HK-2 (cell line): ENCODE measurements around the gene CPXM1.

Source experiments
- DNase-seq: peaks from one replicate; pipeline ENCODE4 v3.0.0-alpha.2; 2018; ENCODE audit not compliant: unreplicated experiment

Gene CPXM1

GRCh38 chr20:2763186-2763585 lies 37.2 kb downstream of the CPXM1 start:
- DNase-seq: no peak

- no peak for DNase-seq
These were observed 37.8 kb downstream of the CPXM1 start for GRCh38 chr20:2762578-2763131.

DNA sequence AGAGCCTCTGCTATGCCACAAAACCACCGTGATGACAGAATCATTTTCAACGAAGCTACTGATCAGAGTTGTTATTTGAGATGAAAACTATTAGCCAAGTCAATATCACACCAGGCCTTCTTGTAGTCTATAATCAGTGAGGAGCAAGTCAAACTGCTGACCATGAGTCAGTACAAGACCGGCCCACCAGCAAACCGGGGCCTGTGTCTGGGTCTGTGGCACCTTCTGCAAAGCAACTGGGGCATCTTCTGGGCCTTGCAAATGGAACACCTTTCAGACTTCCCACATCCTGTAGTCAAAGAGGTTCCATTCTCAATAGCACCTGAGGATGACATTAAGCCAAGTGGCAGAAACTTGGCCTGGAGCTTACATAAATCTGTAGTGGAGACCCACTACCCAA lies 38.5 kb downstream of the CPXM1 start:
- no peak for DNase-seq

DNA sequence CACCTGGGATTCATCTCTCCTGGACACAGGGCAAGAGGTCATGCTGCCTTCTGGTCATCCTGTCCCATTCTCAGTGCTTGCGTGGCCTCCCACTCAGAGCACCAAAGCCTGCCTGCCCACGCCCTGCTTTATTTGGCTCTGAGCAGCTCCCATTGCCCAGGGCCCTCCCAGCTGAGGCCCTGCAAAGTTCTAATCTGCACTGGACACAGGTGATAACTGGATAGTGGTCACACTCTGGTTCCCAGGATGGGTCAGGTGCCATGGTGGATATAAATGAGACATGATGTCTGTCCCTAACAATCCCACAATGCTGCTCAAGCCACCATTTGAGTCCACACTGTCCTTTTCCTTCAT lies 39.5 kb downstream of the CPXM1 start:
- no peak for DNase-seq

- DNase-seq: no peak
These were observed 40.0 kb downstream of the CPXM1 start for GRCh38 chr20:2760297-2760951.

DNA sequence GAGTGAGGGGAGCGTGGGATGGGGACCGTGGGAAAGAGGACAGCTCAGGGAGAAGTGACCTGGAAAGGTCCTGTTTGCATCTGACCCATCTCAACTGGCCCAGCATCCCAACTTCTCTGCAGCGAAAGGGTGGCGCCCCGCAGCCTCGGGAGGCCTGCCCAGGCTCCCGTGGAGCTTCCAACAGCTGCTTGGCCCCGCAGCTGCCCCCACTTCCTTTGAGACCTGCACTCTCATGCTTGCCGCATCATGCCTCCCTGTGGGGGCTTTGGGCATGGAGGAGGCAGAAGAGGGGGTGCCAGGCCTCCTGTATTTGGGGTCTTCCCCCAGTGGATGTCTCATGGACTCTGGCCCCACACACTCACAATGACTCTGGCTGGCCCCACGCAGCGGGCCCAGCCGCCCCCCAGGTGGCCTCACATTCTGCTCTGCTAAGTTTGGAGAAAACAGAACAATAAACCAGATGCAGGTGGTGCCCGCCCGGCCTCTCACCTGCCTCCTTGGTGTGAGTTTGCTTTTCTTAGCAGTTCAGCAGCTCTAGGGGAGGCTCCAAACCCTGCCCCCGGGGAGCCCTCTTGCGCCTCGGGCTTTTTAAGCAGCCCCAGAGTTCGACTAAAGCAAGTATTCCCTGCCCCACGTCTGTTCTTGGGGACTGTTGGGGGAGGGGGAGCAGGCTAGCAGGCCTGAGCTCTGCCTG lies 40.7 kb downstream of the CPXM1 start:
- DNase-seq: no peak

GRCh38 chr20:2759143-2759542 lies 41.3 kb downstream of the CPXM1 start:
- DNase-seq: no peak

DNA sequence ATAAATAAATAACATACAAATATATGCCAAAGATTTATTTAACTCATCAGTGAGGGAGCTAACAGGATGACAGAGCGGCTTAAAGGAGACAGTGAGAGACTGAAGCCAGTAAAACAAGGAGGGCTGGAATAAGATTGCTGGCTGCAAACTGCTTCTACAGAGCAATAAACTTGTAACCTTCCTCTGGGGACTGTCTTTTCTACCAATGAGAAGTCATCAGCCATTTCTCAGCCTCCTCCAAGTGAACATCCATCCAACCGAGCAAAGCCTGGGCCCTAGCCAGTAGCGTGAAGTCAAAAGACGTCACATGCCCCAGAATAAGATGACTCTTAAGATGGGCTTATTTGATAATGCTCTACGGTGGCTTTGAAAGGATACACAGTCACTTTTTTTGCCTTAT lies 42.5 kb downstream of the CPXM1 start:
- no peak for DNase-seq

DNA sequence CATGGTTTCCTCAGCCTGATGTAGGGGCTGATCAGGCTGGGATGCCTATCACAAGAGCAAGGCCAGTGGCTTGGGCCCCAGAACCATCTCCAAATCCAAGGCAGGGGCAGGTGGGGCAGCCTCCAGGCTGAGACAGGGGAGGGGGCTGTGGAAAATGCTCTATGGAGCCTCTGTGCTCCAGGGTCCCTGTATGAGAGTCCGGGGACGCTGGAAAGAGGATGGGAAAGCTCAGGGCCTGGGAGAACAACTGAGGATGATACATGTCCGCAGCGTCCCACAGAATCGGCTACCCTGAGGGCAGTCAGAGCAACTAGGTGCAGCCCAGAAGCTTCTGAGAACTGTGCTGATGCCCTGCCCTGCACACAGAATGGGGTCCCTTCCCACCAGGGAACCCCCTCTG lies 43.4 kb downstream of the CPXM1 start:
- DNase-seq: no peak

DNA sequence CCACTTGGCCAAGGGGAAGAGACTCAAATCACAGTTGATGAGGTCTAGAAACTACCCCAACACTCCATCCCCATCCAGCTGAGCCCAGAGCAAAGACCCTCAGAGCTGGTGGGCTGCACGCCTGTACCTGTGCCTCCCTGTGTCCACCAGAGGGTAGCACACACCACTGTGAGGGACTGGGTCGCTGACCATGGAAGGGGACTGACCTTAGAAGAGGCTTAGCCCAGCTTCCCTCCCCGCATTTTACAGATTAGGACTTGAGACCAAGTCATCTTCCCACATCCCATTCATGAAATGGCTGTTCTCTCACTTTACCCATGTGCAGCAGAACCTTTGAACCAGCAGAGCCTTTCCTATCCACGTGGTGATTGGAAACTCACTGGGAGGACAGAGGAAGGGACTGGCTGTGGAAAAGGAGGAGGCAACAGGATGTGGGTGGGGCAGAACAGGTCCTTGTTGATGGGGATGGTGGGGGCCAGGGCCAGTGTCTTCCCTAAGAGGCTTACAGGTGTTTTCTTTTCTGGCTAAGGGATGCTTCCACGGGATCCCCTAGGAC lies 44.3 kb downstream of the CPXM1 start:
- peak; percentile 52 for DNase-seq

- no peak for DNase-seq
These were observed 44.9 kb downstream of the CPXM1 start for GRCh38 chr20:2755451-2756055.

- no peak for DNase-seq
These were observed 46.0 kb downstream of the CPXM1 start for GRCh38 chr20:2754424-2754823.

DNA sequence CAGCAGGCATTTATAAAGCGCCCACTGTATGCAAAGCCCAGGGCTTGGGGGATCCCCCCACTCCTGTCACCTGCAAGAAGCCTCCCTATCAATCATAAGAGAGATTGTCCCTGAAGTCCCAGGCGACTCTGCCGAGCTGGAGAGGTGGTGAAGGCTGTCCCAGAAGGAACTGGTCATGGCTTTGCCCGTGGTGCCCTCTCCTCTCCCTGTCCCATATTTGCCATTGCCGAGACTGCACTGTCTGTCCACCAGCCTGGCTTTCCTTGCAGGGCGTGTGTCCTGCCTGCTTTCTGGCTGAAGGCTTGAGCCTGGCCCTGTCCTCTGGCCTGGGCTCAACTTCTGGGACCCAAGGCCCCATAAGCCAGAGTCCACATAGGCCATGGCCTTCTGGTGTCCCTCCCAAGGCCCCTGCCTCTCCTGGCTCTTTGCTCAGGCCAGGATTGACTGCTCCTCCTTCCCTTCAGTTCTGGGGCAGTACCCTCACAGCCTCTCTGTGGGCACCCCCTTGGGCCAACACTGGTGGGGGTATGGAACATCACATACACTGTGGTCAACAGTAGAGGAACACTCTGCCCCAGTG lies 46.9 kb downstream of the CPXM1 start:
- no peak for DNase-seq

DNA sequence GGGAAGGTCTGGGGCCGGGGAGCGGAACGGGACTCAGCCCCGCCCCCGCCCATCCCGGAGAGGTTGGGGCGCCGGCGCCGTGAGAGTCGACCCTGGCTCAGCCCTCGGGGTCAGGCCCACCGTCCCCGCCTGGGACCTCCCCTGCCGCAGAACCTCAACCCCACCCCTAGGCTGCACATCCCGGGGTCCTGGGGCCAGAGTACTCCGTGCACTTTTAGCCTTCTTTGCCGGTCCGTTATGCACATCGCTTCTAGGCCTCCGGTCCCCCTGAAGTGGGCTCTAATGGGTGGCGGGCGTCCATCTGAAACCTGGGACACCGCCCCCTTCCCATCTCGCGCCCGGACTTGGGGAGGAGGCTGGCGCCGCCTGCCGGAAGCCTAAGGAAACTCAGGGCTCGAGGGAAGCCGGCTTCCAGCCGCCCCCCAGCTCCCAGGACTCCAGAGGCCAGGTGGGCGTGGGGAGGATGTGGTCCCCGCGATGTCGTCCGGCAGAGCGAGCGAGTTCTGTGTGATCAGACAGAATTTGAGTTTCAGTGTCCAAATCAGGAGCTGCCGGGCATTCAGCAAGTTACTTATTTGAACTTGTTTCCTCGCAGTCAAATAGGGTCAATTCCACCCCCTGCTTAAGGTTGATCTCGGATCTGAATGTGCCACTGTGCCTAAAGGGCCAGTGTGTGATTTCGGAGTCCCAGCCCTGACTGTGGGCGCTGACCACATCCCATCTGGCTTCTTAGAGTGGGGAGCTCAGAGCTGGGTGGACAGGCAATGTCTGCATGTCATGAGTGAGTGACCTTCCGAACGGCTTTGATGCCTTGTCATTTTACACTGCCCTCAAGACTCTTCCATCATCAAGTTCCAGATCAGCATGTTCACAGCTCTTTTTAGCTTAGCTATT lies 47.6 kb downstream of the CPXM1 start:
- DNase-seq: peak; percentile 66

DNA sequence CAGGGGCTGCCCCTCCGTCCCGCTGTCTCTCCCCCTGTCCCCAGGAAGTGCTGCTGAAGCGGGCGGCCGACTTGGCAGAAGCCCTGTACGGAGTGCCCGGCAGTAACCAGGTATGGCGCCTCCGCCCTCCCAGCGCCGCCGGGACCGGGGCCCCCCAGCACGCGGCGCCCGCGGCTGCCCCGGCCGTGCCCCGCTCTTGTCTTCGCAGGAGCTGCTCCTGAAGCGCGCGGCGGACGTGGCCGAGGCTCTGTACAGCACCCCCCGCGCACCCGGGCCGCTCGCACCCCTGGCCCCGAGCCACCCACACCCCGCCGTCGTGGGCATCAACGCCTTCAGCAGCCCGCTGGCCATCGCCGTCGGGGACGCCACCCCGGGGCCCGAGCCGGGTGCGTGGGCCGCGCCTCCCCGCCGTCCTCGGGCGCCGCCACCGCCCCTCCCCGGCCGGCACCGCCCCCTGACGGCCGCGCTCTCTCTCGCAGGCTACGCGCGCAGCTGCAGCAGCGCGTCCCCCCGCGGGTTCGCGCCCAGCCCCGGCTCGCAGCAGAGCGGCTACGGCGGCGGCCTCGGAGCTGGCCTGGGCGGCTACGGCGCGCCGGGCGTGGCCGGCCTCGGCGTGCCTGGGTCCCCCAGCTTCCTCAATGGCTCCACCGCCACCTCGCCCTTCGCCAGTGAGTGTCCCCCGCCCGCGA lies 48.4 kb downstream of the CPXM1 start:
- DNase-seq: peak; percentile 49

DNA sequence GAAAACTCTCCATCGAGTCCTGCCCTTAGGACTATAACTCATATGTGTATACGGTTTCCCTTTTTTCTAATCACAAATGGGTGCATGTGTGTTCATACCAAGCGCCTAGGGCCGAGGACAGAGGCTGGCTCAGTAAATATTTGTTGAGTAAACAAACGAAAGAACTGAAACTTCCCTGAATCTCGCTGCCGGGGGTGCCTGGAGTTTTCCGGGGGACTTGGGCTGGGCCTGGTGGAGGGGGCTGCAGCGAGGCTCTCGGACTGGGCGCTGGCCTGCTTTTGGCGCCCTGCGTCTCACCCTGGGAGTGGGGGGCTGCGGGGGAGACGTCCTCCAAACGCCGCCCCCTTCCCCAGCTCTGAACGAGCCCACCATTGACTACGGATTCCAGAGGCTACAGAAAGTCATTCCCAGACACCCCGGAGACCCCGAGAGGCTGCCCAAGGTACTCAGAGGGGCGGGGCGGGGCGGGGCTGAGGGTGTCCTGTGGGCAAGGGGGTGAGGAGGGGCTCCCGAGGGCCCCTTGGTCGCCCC lies 49.0 kb downstream of the CPXM1 start:
- no peak for DNase-seq

DNA sequence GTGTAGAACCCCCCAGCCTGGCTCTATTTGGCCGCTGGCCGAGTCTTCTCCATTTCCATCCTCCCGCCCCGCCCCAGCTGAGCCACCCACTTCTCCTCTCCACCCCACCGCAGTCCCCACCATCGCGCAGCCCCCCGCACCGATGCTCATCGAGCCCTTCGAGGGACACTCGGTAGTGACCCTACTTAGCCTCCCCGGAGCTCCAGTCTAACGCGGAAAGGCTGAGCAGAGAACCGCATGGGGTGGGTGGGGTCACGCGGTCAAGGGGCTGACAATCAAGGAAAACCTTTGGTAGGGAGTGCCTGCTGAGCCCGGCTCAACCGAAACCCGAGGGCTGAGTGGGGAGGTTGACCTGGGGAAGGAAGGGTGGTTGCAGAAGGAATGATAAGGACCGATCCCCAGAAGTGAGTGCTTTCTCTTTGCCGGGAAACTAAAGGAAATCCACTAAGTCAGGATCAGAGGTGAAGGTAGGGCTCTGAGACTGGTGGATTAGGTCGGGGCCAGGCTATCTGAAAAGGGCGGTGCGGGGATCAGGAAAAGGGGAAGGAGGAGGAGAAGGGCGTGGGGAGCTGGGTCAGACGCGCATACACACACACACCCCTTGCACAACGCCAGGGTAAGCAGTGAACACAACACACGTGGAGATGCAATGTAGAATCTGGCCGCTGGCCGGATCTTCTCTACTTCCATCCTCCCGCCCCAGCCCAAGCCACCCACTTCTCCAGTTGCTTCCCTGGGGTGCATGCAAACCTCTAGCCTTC lies 49.8 kb downstream of the CPXM1 start:
- no peak for DNase-seq

DNA sequence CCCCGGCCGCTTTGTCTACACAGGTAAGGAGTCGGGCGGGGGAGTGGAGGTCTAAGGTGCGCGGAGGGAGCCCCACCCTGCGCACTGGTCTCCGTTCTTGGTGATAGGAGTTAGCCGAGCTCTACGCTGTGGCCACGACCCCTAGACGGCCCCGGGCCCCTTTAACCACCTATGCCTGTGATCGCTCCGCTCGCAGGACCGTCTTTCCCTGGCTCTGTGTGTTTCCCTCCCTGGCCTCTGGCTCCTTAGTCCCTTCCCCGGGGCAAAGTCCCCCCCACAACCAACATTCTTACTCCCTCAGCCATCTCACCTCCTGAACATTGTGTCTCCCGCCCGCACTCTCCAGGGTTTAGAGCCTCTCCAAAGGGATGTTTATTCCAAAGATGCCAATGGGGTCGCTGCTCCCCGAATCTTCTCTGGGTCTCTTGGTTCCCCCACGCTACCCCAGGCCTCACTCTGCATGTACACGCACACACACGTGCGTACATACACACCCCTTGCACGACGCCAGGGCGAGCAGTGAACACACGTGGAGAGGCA lies 50.4 kb downstream of the CPXM1 start:
- no peak for DNase-seq

GRCh38 chr20:2749343-2749950 lies 51.0 kb downstream of the CPXM1 start:
- DNase-seq: no peak
